SK-N-MC (cell line): ENCODE results near the gene TGM5.

Experiments used
- EZH2 ChIP-seq: fragments of 200-600 bp; sonication (generic); IDR thresholded peaks from one replicate; pipeline ENCODE4 v1.6.1; 2017; ENCODE audit warnings: antibody characterized with exemption
- FOXP2 ChIP-seq: optimal IDR thresholded peaks from 2 replicates; pipeline ENCODE3; 2011; ENCODE audit warnings: mild to moderate bottlenecking, moderate library complexity; ENCODE audit not compliant: insufficient read depth; ENCODE audit errors: extremely low read length, control extremely low read depth
- POLR2AphosphoS5 ChIP-seq: IDR thresholded peaks from 2 replicates; pipeline ENCODE4 v1.6.1; 2012; ENCODE audit warnings: mild to moderate bottlenecking, low read depth, low read length, borderline replicate concordance

DNA sequence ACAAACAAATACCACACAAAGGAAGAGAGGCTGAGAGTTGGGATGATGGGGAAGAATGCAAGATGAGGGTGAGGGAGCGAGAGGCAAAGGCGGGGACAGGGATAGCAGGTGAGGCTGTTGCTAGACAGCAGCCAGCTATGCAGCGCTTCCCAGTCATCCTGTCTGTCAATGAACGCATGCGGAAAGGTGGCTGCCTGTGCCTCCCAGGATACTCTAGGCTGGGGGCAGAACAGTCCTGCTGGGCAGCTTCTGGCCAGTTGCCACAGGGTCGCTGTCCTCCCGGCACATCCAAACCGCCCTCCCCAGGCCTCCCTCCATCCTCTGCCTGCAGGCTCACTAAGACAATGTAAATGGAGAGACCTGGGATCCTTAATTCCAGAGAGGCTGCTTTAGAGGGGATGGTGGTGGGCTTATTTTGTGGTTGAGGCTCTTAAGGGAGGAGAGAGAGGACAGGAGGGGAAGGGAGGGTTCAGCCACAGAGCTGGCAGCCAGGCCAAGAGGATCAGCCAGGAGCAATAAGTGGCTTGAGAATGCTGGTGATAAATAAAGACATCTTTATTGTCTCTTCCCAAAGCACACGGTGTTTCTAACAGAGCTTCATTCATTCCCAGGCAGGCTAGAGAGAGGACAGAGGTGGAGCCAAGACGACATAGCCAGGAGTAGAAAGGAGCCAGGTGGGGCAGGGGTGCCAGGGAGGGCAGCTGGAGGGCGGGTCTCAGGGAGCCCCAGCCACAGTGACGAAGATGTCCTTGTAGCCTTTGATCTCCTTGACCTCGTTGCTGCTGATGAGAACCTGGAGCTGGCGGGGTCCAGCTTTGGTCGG lies 9.2 kb upstream of the TGM5 start:
- no peak for TF ChIP-seq POLR2AphosphoS5
- no peak for TF ChIP-seq EZH2
- TF ChIP-seq FOXP2 = no peak
